ENCODE results near the gene C1S.

Gene C1S

DNA sequence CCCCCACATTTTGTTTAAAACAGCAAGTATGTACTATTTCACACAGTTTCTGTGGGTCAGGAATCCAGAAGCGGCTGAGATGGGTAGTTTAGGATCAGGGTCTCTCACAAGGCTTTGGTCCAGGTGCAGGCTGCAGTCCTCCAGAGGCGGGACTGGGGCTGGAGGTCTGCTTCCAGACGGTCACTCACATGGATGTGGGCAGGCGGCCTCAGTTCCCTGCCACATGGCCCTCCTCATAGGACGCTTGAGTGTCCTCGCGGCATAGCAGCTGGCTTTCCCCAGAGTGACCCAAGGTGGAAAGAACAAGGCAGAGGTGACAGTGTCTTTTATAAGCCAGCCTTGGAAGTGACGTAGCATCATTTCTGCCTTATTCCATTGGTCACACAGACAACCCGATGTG lies 56.4 kb downstream of the C1S start:
- DNase-seq (ENCODE audit: low read depth, low spot score): no peak
- no peak overlapping the region for H3K4me3 ChIP-seq (ENCODE audit: low read length)

DNA sequence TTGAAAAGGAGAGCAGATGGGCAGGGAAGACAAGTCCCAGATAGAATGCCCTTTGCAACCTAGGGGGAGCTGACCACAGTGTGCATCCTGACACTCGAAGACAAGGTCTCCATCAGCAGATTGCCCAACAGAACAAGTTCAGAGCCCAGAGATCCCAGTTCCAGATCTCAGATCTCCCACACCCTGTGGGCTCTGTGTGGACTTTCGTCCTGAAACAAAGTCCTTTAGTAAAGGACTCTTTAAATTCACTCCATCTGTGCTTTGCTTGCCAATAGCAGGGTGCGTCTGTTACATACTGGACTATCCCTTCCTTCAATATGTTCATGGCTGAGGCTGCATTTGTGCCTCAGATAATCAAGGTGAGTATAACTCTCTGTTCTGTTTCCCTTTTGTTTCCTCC lies 57.2 kb downstream of the C1S start:
- no peak for DNase-seq (ENCODE audit: low read depth, low spot score)
- no peak overlapping the region for H3K4me3 ChIP-seq (ENCODE audit: low read length)

GRCh38 chr12:7118881-7119280 lies 58.4 kb downstream of the C1S start:
- DNase-seq (ENCODE audit: low read depth, low spot score): no peak
- H3K4me3 ChIP-seq (ENCODE audit: low read length): no peak overlapping the region

GRCh38 chr12:7120166-7120565 lies 59.6 kb downstream of the C1S start:
- DNase-seq (ENCODE audit: low read depth, low spot score): no peak
- H3K4me3 ChIP-seq (ENCODE audit: low read length): no peak overlapping the region
